HepG2 (cell line): ENCODE results near the gene LITAFD. TPM values are rescaled to one million over a fixed set of nuclear protein-coding genes. Genes with fewer than 3 reads are reported as not detected.

Experiments
- CENPT ChIP-seq: sonication (generic); formaldehyde crosslinking; IDR thresholded peaks from 2 replicates; pipeline ENCODE4 v1.8.0; 2022; ENCODE audit warnings: low read depth, mild to moderate bottlenecking, moderate library complexity, missing genetic modification reagents
- CTCF ChIP-seq: sonication (generic); formaldehyde crosslinking; IDR thresholded peaks from 2 replicates; pipeline ENCODE4 v1.5.0; 2020; ENCODE audit warnings: mild to moderate bottlenecking, missing genetic modification reagents, moderate library complexity
- FOSL1 ChIP-seq: sonication (generic); formaldehyde crosslinking; IDR thresholded peaks from 2 replicates; pipeline ENCODE4 v1.9.0; 2021; ENCODE audit warnings: missing genetic modification reagents, borderline replicate concordance
- FOXP4 ChIP-seq: sonication (generic); formaldehyde crosslinking; IDR thresholded peaks from 2 replicates; pipeline ENCODE4 v1.4.0; 2020; ENCODE audit warnings: missing genetic modification reagents
- GATAD1 ChIP-seq: IDR thresholded peaks from 2 replicates; pipeline ENCODE4 v1.6.1; 2016; ENCODE audit warnings: missing genetic modification reagents, missing compliant biosample characterization
- HDAC2 ChIP-seq: sonication (generic); formaldehyde crosslinking; IDR thresholded peaks from 2 replicates; pipeline ENCODE4 v1.4.0; 2020; ENCODE audit warnings: missing genetic modification reagents
- KMT2A ChIP-seq: sonication (generic); formaldehyde crosslinking; IDR thresholded peaks from 2 replicates; pipeline ENCODE4 v1.4.0; 2020; ENCODE audit warnings: missing genetic modification reagents
- NFIB ChIP-seq: sonication (generic); formaldehyde crosslinking; IDR thresholded peaks from 2 replicates; pipeline ENCODE4 v1.9.0; 2021; ENCODE audit warnings: missing genetic modification reagents, mild to moderate bottlenecking, borderline replicate concordance
- SALL2 ChIP-seq: sonication (generic); formaldehyde crosslinking; IDR thresholded peaks from 2 replicates; pipeline ENCODE4 v1.8.1; 2023; ENCODE audit warnings: mild to moderate bottlenecking, missing genetic modification reagents, inconsistent platforms
- SMAD1 ChIP-seq: sonication (generic); formaldehyde crosslinking; IDR thresholded peaks from 2 replicates; pipeline ENCODE4 v1.4.0; 2020; ENCODE audit warnings: missing genetic modification reagents, low read depth, mild to moderate bottlenecking, borderline replicate concordance
- SRY ChIP-seq: sonication (generic); formaldehyde crosslinking; IDR thresholded peaks from 2 replicates; pipeline ENCODE4 v1.8.0; 2022; ENCODE audit warnings: mild to moderate bottlenecking, missing genetic modification reagents
- STAG1 ChIP-seq: sonication (generic); formaldehyde crosslinking; IDR thresholded peaks from 2 replicates; pipeline ENCODE4 v1.4.0; 2020; ENCODE audit warnings: missing genetic modification reagents
- TCF7L2 ChIP-seq: IDR thresholded peaks from 2 replicates; pipeline ENCODE4 v1.6.1; 2011; ENCODE audit warnings: mild to moderate bottlenecking, low read depth, low read length, moderate library complexity
- THAP9 ChIP-seq: sonication (generic); formaldehyde crosslinking; IDR thresholded peaks from 2 replicates; pipeline ENCODE4; 2020; ENCODE audit warnings: missing genetic modification reagents, mild to moderate bottlenecking, borderline replicate concordance
- ZC3H4 ChIP-seq: sonication (generic); formaldehyde crosslinking; IDR thresholded peaks from 2 replicates; pipeline ENCODE4 v1.4.0; 2020; ENCODE audit warnings: missing genetic modification reagents, borderline replicate concordance
- ZFP62 ChIP-seq: sonication (generic); formaldehyde crosslinking; IDR thresholded peaks from 2 replicates; pipeline ENCODE4 v1.4.0; 2020; ENCODE audit warnings: missing genetic modification reagents
- ZMYM4 ChIP-seq: sonication (generic); formaldehyde crosslinking; IDR thresholded peaks from 2 replicates; pipeline ENCODE4 v1.8.1; 2023; ENCODE audit warnings: mild to moderate bottlenecking, missing genetic modification reagents
- ZNF136 ChIP-seq: sonication (generic); formaldehyde crosslinking; IDR thresholded peaks from 2 replicates; pipeline ENCODE4 v1.8.1; 2022; ENCODE audit warnings: low read depth, mild to moderate bottlenecking, moderate library complexity, missing genetic modification reagents
- ZNF18 ChIP-seq: sonication (generic); formaldehyde crosslinking; IDR thresholded peaks from 2 replicates; pipeline ENCODE4 v1.8.0; 2022; ENCODE audit warnings: mild to moderate bottlenecking, missing genetic modification reagents; ENCODE audit not compliant: insufficient replicate concordance
- ZNF607 ChIP-seq: sonication (generic); formaldehyde crosslinking; IDR thresholded peaks from 2 replicates; pipeline ENCODE4 v1.5.1; 2020; ENCODE audit warnings: missing genetic modification reagents, mild to moderate bottlenecking, borderline replicate concordance
- ZSCAN30 ChIP-seq: sonication (generic); formaldehyde crosslinking; IDR thresholded peaks from 2 replicates; pipeline ENCODE4 v1.5.0; 2020; ENCODE audit warnings: mild to moderate bottlenecking, missing genetic modification reagents
- polyA plus RNA-seq, 8 experiments: library from polyadenylated mRNA; depleted of rRNA in 3 of 8; stranded (reverse) in 7 of 8; unstranded in 1 of 8; fragments of >200 nt; fragmentation: Illumina TruSeq in 4 of 8; extraction: Trizol in 4 of 8; gene quantifications; 2 replicates each; pipeline versions ENCODE4 v1.2.1 to v1.2.3, GENCODE V29; 2011 to 2016; ENCODE audit warnings: low read depth in 4 of 8, missing spikeins in 1 of 8, mixed read lengths in 1 of 8; ENCODE audit not compliant: insufficient read depth in 1 of 8
- total RNA-seq, 5 experiments: library from RNA; depleted of rRNA; stranded (reverse); fragments of >200 nt; fragmentation: Illumina TruSeq; extraction: Trizol; gene quantifications; 2 replicates each; pipeline ENCODE4 v1.2.3, GENCODE V29; 2016; ENCODE audit warnings: low read depth in 1 of 5

LITAFD gene
- total and polyA plus RNA-seq, 2 of the 13 experiments (the other 11 are each of a cell fraction or from before 2014, with no cell fraction given): not detected

GRCh38 chr16:8885674-8886592, 3.8 kb downstream of the LITAFD start (continued):
- TF ChIP-seq STAG1 (CRISPR knock-in tag) (peak; percentile 59), ZNF607 (CRISPR knock-in tag) (no peak), ZNF18 (CRISPR knock-in tag) (no peak), NFIB (CRISPR knock-in tag) (no peak), HDAC2 (CRISPR knock-in tag) (no peak), SRY (CRISPR knock-in tag) (0 out of 2 replicates have a peak, but pooled peaks have one; percentile 44), CTCF (CRISPR knock-in tag) (peak; percentile 58), KMT2A (0 out of 2 replicates have a peak, but pooled peaks have one; percentile 37), ZSCAN30 (CRISPR knock-in tag) (no peak), FOXP4 (CRISPR knock-in tag) (no peak), SMAD1 (no peak), FOSL1 (CRISPR knock-in tag) (no peak), ZC3H4 (CRISPR knock-in tag) (no peak), CENPT (no peak), TCF7L2 (no peak), THAP9 (0 out of 2 replicates have a peak, but pooled peaks have one; percentile 30), ZFP62 (CRISPR knock-in tag) (no peak), ZNF136 (no peak), GATAD1 (CRISPR knock-in tag) (no peak), SALL2 (CRISPR knock-in tag) (no peak; the same call in 1 of the 2 replicates), ZMYM4 (CRISPR knock-in tag) (no peak)
